GM12892 (cell line): ENCODE data around the gene DUOXA2.
A peak's percentile ranks its signal among the peaks of the same experiment; 100 is the strongest.

Experiments used
- DNase-seq: peaks from one replicate; pipeline ENCODE4 v3.0.0; 2011; ENCODE audit not compliant: insufficient read length
- FAIRE-seq: peaks from 2 replicates; lab custom pipeline; 2011; peaks lifted over from hg19 to GRCh38; lab: Jason Lieb, UNC
- POLR2A ChIP-seq: IDR thresholded peaks from 2 replicates; pipeline ENCODE4 v1.6.1; 2011; ENCODE audit warnings: low read depth, low read length, control low read depth
- POLR2AphosphoS5 ChIP-seq: IDR thresholded peaks from 2 replicates; pipeline ENCODE4 v1.6.1; 2011; ENCODE audit warnings: low read depth, low read length, control low read depth
- TAF1 ChIP-seq: IDR thresholded peaks from 2 replicates; pipeline ENCODE4 v1.6.1; 2011; ENCODE audit warnings: low read depth, mild to moderate bottlenecking, control low read depth, low read length, borderline replicate concordance

DUOXA2 gene

DNA sequence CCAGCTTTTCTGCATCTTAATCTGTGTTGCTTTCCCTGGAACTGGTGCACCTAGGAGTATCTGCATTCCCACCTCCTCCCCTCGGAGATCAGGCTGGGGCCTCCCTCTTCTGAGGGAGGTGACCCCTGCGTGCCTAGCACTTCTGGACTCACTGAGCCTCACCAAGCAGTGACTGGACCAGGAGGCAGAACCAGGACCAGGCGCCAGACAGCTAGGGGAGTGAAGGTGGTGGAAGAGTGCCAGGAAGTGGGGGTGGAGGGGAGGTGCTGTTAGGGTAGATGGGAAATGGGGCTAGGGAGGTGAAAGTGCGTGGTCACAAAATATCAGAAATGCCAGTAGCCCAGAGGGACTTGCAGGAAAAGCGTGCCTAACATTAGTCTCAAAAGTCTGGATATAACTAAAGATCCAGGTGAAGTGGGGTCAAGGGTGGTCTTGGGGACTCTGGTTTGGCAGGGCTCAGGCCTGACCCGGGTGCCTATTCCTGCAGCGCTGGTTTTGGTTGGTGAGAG, 1.2 kb downstream of the DUOXA2 start:
- DNase-seq (no peak), FAIRE-seq (no peak)
- no peak for TF ChIP-seq POLR2AphosphoS5
- no peak for TF ChIP-seq POLR2A
- no peak for TF ChIP-seq TAF1

DNA sequence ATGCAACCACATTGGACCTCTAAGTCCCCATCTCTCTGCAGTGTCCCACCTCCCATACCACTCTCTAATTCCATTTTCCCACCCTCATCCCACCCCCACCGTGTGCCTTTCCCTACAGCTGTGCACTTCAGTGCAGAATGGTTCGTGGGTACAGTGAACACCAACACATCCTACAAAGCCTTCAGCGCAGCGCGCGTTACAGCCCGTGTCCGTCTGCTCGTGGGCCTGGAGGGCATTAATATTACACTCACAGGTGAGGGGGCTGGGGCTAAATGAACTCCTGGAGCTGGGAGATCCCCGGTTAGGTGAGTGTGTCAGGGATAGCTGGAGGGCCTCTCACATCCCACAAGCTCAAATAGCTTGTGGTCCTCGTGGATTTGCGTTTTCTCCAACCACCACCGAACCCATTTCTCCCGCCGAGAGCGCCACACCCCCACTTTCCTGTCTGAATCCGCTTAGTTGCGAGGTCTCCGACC, 1.9 kb downstream of the DUOXA2 start:
- DNase-seq (no peak), FAIRE-seq (no peak)
- no peak for TF ChIP-seq POLR2AphosphoS5

DNA sequence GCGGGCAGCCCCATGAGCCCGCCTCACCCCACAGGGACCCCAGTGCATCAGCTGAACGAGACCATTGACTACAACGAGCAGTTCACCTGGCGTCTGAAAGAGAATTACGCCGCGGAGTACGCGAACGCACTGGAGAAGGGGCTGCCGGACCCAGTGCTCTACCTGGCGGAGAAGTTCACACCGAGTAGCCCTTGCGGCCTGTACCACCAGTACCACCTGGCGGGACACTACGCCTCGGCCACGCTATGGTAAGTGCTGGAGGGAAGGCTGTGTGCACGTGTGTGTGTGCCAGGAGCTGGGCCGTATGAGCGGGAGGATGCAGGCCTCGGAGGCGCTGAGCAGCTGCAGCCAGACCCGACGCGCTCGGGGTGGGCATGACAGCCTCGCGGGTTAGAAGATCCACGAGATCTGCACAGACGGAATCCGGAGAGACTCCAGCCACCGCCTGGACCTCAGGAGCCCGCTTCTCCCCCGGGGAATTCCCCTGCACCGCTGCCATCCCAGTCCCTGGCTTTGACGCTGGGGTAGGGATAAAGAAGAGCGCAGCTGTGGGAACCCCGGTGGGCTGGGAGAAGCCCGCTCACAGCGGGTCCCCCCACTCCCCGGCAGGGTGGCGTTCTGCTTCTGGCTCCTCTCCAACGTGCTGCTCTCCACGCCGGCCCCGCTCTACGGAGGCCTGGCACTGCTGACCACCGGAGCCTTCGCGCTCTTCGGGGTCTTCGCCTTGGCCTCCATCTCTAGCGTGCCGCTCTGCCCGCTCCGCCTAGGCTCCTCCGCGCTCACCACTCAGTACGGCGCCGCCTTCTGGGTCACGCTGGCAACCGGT, 2.6 kb downstream of the DUOXA2 start:
- DNase-seq (no peak), FAIRE-seq (no peak)
- no peak for TF ChIP-seq POLR2AphosphoS5
- TF ChIP-seq POLR2A: no peak
- no peak for TF ChIP-seq TAF1

DNA sequence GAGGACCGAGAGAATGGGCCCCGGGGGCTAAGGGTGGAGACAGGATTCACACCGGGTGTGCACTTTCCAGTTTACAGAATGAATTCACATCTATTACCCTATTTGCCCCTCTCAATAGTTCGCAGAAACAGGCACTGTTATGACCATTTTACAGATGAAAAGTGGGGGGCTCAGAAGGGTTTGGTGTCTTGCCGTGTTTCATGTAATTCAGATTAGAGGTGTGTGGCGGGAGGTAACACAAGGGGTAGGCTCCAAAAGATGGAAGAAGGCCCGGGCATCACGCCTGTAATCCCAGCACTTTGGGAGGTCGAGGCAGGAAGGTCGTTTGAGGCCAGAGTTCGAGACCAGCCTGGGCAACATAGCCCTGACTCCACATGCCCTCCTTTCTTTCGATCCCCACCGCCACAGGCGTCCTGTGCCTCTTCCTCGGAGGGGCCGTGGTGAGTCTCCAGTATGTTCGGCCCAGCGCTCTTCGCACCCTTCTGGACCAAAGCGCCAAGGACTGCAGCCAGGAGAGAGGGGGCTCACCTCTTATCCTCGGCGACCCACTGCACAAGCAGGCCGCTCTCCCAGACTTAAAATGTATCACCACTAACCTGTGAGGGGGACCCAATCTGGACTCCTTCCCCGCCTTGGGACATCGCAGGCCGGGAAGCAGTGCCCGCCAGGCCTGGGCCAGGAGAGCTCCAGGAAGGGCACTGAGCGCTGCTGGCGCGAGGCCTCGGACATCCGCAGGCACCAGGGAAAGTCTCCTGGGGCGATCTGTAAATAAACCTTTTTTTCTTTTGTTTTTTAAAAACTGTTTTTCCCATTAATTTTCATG, 3.4 kb downstream of the DUOXA2 start:
- DNase-seq: no peak
- TF ChIP-seq POLR2A (no peak), POLR2AphosphoS5 (no peak), TAF1 (no peak)
- FAIRE-seq: no peak

DNA sequence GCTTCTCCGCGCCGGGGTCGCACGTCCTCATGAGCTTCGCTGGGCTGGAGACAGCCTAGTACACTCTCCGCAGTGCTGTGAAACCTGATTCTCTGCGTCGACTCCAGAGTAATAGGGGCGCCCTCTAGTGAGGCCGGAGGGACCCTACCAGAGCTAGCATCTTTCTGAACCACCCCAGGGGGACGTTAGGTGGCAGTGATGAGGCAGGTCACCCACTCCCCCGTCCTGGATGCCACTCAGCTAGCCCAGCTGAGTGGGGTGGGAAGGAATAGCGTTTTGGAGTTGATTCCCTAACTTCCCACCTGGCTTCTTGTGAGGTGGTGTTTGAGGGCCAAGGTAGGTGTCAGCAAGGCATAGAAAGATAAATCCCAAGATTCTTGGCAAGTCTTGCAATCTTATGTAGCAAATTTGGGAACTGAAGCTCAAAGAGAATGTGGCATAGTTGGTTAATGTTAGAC, 4.0 kb downstream of the DUOXA2 start:
- TF ChIP-seq POLR2A (no peak), TAF1 (no peak), POLR2AphosphoS5 (no peak)
- DNase-seq (peak; percentile 91), FAIRE-seq (peak; percentile 99)

DNA sequence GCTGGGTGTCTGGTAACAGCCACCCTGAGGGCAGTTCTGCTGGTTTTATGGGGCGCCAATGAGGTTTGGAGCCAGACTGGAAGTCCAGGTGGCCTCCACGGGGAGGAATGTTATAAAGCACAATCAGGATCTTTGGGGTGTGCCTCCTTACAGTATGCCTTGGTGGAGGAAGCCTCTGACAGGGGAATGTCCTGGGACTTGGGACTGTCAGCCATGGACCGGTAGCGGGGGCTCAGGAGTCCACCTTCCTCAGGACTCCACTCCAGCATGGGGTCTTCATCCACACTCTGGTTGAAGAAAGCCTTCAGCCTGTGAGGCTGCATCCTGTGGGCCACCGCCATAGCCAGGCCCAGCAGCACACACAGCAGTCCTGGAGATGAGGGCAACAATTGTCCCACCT, 4.9 kb downstream of the DUOXA2 start:
- TF ChIP-seq POLR2A (no peak), TAF1 (no peak), POLR2AphosphoS5 (no peak)
- FAIRE-seq: no peak
- no peak for DNase-seq

DNA sequence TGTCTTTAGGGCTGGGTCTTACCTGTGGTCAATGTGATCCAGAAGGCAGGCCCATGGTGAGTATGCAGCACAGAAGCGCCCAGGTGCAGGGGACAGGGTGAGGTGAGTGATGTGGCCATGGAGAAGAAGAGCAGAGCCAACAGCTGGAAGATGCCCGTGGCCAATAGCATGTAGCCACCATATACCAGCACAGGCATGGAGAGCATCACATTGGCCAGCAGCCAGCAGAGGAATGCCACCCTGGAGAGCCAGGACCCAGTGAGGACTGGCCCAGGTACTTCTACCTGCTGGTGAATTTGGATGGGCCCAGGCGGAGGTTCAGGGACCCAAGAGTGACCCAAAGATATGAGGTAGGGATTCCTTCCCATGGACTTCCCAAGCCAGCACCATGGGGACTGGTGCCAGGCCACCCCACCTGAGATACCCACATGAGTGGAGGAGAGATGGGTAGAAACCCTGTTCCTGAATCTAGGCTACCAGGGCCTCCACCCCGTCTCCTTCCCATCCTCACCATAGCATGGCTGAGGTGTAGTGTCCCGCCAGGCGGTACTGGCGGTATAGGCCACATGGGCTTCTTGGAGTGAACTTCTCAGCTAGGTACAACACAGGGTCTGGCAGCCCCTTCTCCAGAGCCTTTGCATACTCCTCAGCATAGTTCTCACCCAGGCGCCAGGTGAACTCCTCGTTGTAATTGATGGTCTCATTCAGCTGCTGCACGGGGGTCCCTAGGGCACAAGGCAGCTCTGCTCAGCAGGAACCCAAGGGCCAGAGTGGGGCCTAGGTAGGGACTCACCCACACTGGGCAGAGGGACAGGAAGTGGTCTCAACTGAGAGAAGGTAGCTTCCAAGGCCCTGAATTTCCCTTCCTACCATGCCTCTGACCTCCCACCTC, 6.2 kb downstream of the DUOXA2 start:
- FAIRE-seq: no peak
- no peak for DNase-seq
- TF ChIP-seq POLR2AphosphoS5 (no peak), POLR2A (no peak), TAF1 (no peak)

DNA sequence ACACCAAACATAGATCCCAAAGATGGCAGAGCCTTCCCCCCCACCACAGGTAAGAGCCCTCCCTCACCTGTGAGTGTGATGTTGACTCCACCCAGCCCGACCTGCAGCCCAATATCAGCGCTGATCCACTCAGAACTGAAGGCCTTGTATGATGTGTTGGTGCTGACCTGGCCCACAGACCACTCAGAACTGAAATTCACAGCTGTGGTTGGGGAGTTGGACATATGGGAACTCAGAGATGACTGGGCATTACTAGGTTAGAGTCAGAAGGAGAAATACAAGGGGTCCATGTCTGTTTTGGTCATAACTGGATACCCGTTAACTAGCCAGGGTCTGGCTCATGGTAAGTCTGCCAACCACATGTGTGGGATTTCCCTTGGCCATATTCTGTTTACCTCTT, 6.9 kb downstream of the DUOXA2 start:
- TF ChIP-seq POLR2A: no peak
- FAIRE-seq (no peak), DNase-seq (no peak)

DNA sequence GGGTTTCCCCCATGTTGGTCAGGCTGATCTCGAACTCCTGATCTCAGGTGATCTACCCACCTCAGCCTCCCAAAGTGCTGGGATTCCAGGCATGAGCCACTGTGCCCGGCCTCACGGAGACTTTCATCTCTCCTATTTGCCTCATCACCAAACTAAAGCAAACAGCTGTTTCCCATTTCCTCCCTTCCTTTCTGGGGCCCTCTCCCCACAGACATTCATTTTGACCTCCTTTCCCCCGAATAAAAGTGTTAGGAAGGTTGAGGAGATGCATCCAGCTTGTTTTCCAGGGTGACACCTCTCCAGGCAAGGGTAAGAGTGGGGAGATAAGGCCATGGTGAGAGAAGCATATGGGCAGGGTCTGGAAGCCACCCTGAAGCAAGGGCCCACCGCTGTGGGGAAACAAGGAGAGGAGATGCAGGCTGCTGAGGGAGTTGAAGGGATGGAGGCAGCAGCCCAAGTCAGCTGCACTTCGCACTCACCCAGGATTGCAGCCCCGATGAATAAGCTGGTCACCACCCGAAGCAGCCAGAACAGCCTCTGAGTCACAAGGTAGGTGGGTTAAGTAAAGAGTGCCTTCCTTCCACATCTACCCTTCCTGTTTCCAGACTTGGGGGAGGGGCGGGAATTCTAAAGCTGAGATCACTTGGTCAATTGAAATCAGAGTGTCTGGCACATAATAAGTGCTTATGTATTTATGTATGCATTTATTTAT, 7.7 kb downstream of the DUOXA2 start:
- TF ChIP-seq POLR2A: no peak
- TF ChIP-seq TAF1: no peak
- no peak for TF ChIP-seq POLR2AphosphoS5
- no peak for FAIRE-seq

DNA sequence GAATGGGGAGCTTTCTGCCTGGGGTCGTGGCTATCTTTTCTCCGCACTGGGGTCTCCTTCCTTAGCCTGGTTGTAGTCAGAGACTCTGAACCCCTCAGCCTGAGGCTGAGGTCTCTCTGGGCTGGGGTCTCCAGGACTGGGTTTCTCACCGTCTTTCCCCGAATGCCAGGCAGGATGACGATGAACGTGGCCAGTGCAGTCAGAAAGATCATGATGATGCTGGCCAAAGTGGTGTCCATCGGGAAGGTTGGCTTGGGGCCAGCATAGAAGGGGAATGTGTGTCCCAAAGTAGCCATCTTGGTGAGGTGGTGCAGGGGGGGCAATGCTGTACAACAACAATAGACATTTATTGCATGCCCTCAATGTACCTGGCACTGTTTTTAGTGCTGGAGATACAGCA, 8.6 kb downstream of the DUOXA2 start:
- no peak for FAIRE-seq
- DNase-seq: no peak
- TF ChIP-seq TAF1 (no peak), POLR2A (no peak), POLR2AphosphoS5 (no peak)

More for the DNA sequence above, 7.7 kb downstream of the DUOXA2 start:
- no peak for DNase-seq

DNA sequence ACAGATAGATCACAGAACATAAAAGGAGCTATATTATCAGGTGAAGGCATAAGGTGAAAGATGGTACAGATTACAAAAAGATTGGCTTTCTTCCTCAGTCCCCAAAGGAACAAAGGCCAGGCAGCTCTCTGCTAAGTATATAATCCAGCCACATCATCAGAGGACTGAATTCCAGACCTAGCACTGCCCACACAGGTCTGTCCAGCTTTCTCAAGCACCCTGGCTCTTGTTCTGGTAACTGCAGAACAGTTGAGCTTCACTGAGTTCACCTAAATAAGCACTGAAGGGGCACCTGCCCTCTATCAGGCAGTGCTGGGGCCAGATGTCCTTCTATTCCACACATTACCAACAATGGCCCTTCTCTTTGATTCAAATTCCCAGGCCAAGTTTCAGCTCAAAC, 9.3 kb downstream of the DUOXA2 start:
- TF ChIP-seq TAF1 (no peak), POLR2AphosphoS5 (no peak), POLR2A (no peak)
- FAIRE-seq (no peak), DNase-seq (no peak)
